GM19468 (cell line): Measurements from ENCODE around the gene ENTPD6.
"Not testable (repeated sequence)": the region's sequence is repeated elsewhere in the genome, so short reads cannot be mapped to it uniquely, and the experiment has no call there.

Experiments used
- ATAC-seq: cut with Tn5 transposase; IDR thresholded peaks from one replicate; pipeline ENCODE4 v1.9.1; 2021; ENCODE audit warnings: mild to moderate bottlenecking, moderate library complexity, moderate number of reproducible peaks; ENCODE audit not compliant: unreplicated experiment; ENCODE audit errors: extremely low read depth

Gene ENTPD6

DNA sequence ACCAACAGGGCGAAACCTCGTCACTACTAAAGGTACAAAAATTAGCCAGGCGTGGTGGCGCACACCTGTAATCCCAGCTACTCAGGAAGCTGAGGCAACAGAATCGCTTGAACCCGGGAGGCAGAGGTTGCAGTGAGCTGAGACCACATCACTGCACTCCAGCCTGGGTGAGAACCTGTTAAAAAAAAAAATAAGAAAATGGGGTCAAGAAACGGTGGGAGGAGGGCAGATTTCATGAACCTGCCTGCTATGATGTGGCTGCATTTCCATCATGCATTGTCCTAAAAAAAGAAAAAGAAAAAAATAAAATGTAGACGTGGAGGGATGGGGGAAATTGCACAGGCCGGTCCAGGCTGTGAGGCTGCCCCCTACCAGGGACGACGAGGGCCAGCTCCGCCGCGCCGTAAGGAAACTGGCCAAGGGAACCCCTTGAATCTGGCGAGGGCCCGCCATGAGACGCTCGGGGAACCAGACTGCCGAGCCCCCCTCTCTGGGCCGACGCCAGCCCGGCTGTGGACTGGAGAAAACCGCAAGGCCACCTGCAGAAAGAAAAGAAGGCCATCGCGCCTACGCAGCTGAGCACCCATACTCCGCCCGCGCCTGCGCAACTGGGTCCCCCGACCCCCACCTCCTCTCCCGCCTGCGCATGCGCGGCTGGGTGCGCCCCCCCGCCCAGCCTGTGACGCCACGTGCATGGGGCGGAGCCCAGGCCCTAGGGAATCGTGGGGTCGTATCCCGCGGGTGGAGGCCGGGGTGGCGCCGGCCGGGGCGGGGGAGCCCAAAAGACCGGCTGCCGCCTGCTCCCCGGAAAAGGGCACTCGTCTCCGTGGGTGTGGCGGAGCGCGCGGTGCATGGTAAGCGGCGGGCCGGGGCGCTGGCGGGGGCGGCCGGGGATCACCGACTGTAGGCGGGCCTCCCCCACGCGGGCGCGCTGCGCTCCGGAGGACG lies at the start of gene ENTPD6:
TSS of gene ENTPD6 (plus strand) at position 699 of the 948 bp plus-strand sequence. CDS start 10,825 bp downstream, outside the sequence.
- ATAC-seq, result peak; percentile 50

DNA sequence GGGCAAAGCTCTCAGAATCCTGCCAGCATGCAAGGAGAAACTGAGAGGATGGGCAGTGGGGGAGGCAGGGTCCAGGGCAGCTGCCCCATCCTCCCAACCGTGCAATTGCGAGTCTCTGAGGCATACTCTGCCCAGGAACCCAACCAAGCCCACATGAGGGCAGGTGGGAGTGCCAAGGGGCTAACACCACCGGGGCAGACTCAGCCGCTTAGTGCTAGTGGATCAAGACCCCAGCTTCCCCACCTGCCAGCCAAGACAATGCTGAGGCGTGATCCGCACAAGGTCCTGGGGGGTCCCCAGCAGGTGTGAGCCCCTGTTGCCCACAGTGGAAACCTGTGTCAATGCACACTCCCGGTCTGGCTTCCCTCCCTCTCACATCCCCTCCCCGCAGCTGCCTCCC lies 48.5 kb upstream of the ENTPD6 start:
- ATAC-seq, result no peak

GRCh38 chr20:25147716-25148115 lies 47.8 kb upstream of the ENTPD6 start:
- no peak for ATAC-seq

GRCh38 chr20:25148181-25148981 lies 47.1 kb upstream of the ENTPD6 start:
- no peak for ATAC-seq

DNA sequence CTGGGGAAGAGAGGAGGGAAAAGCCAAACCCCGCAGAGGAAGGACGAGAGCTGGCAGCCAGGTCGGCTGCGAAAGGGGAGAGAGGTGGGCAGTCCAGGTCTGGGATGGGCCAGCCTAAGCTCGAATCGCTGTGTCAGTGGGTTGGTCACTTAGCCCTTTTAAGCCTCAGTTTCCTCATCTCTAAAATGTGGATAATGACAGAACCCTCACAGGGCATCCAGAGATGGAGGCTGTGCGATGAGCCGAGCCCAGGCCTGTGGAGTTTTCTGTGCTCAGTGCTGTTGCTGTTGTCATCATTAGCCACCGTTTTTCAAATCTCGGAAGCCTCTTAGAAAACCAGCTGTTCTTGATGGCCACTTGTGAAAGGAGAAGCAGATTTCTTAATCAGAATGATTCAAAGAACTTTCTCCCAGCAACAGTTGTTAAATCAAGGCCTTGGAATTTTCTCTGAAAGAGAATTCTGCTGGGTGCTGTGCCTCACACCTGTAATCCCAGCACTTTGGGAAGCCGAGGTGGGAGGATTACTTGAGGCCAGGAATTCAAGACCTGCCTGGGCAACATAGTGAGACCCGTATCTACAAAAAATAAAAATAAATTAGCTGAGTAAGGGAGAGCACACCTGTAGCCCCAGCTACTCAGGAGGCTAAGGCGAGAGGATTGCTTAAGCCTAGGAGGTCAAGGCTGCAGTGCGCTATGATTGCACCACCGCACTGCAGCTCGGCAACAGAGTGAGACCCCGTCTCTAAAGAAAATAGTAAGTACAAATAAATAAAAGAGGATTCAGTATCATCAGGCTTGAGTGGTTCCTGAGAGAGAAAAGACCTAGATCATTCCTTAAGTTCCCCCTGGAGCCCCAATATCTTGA lies 46.3 kb upstream of the ENTPD6 start:
- no peak for ATAC-seq

GRCh38 chr20:25150016-25150415 lies 45.5 kb upstream of the ENTPD6 start:
- no peak for ATAC-seq

DNA sequence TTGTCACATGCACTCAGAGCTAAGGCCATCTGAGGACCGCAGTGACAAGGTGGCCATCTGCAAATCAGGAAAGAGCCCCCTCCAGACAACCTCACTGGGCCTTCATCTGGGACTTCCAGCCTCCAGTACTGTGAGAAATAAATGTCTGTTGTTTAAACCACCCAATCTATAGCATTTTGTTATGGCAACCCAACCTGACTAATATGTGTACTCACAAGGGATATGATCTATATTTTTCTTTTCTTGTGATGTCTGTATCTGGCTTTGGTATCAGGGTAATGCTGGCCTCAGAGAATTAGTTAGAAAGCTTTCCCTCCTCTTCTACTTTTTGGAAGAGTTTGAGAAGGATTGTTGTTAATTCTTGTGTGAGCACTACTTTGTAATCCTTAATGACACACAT lies 37.5 kb upstream of the ENTPD6 start:
- ATAC-seq, result no peak

DNA sequence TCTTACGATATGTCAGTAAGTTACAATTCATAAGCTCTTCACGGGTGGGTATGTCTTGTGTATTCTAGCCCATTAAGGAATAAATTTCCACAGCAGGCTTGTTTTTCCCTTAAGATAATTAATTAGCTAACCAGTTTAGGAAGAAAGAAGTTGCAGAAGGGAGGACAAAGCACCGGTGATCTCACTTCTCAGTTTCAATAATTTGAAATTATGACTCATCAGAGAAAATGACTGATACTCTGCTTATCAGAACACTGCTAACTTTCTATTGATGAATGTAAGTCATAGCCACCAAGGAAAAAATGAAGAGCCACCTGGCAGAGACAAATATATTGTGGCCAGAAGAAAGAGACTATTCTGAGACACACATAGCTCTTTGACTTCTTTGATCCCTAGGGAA lies 35.0 kb upstream of the ENTPD6 start:
- ATAC-seq, result peak; percentile 32

GRCh38 chr20:25160897-25161296 lies 34.6 kb upstream of the ENTPD6 start:
- ATAC-seq, result no peak

GRCh38 chr20:25165128-25165527 lies 30.4 kb upstream of the ENTPD6 start:
- ATAC-seq, result no peak

GRCh38 chr20:25166105-25166782 lies 29.3 kb upstream of the ENTPD6 start:
- not testable (repeated sequence) for ATAC-seq

DNA sequence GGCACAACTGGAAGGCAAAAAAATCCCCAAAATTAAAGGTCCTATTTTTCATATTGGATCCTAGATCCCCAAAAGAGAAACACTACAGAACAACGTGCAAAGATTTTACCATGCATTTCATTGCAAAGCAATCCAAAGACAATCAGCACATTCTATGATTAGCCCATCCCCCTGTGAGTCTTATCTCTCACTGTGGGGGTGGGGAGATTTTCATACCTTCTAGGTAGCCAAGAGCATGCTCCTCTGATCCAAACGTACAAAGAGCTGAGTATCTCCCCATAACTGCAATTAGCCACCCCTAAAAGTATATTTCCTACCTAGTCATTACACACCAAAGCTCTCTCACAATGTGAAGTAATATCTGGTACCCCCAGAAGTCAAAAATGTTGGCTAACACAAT lies 22.2 kb upstream of the ENTPD6 start:
- ATAC-seq, result no peak

DNA sequence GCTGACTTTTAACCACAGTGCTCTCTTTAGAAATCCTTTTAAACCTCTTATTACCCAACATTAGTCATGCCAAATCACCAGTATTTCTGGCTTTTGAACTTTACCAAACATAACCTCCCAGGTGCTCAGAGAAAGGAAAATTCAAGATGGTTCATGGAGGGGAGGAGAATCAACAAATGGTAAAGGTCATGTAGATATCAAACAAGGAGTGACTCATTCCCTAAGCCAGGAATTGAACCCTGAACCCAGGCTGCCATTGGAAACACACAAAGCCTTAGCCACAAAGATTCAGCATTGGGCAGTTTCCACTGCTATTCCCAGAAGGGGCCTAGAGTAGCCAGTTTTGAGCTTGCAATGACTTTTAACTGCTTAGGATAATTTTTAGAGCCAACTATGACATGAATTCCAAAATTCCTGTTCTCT lies 21.6 kb upstream of the ENTPD6 start:
- ATAC-seq, result no peak

GRCh38 chr20:25176184-25176583 lies 19.3 kb upstream of the ENTPD6 start:
- no peak for ATAC-seq

- no peak for ATAC-seq
These were observed 17.6 kb upstream of the ENTPD6 start for GRCh38 chr20:25177890-25178321.

GRCh38 chr20:25178563-25179438 lies 16.7 kb upstream of the ENTPD6 start:
- no peak for ATAC-seq

- no peak for ATAC-seq
These were observed 15.9 kb upstream of the ENTPD6 start for GRCh38 chr20:25179439-25180089.

DNA sequence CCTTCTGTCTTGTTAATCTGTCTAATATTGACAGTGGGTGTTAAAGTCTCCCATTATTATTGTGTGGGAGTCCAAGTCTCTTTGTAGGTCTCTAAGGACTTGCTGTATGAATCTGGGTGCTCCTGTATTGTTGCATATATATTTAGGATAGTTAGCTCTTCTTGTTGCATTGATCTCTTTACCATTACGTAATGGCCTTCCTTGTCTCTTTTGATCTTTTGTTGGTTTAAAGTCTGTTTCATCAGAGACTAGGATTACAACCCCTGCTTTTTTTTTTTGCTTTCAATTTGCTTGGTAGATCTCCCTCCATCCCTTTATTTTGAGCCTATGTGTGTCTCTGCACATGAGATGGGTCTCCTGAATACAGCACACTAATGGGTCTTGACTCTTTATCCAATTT lies 11.1 kb upstream of the ENTPD6 start:
- ATAC-seq, result not testable (repeated sequence)
